ENCODE measurements around the gene PON1.

PON1 gene

GRCh38 chr7:95316588-95316987 is 7.7 kb downstream of the PON1 start:
- no peak for DNase-seq

- no peak for DNase-seq
These were observed 11.8 kb downstream of the PON1 start for GRCh38 chr7:95312561-95312960.

- no peak for DNase-seq
These were observed 12.9 kb downstream of the PON1 start for GRCh38 chr7:95311389-95311788.

GRCh38 chr7:95309951-95310350 is 14.4 kb downstream of the PON1 start:
- no peak for DNase-seq

GRCh38 chr7:95304990-95305389 is 19.3 kb downstream of the PON1 start:
- DNase-seq, result no peak

GRCh38 chr7:95303013-95303905 is 21.1 kb downstream of the PON1 start:
- no peak for DNase-seq

- no peak for DNase-seq
These were observed 26.2 kb downstream of the PON1 start for GRCh38 chr7:95298091-95298490.

- DNase-seq, result no peak
These were observed 27.3 kb downstream of the PON1 start for GRCh38 chr7:95297041-95297440.

- DNase-seq, result no peak
These were observed 27.9 kb downstream of the PON1 start for GRCh38 chr7:95296456-95296855.

GRCh38 chr7:95295397-95295796 is 28.9 kb downstream of the PON1 start:
- DNase-seq, result no peak

- DNase-seq, result no peak
These were observed 34.0 kb downstream of the PON1 start for GRCh38 chr7:95290166-95290830.

GRCh38 chr7:95286096-95286495 is 38.2 kb downstream of the PON1 start:
- DNase-seq, result no peak

GRCh38 chr7:95279417-95279816 is 44.9 kb downstream of the PON1 start:
- no peak for DNase-seq

GRCh38 chr7:95276114-95276513 is 48.2 kb downstream of the PON1 start:
- no peak for DNase-seq

GRCh38 chr7:95269640-95270039 is 54.7 kb downstream of the PON1 start:
- no peak for DNase-seq

GRCh38 chr7:95267754-95268153 is 56.6 kb downstream of the PON1 start:
- no peak for DNase-seq

- no peak for DNase-seq
These were observed 58.7 kb downstream of the PON1 start for GRCh38 chr7:95265634-95266033.

- no peak for DNase-seq
These were observed 59.9 kb downstream of the PON1 start for GRCh38 chr7:95264363-95264891.

- no peak for DNase-seq
These were observed 60.5 kb downstream of the PON1 start for GRCh38 chr7:95263785-95264362.

- DNase-seq, result no peak
These were observed 61.5 kb downstream of the PON1 start for GRCh38 chr7:95262875-95263274.

GRCh38 chr7:95261895-95262415 is 62.4 kb downstream of the PON1 start:
- DNase-seq, result no peak

- DNase-seq, result no peak
These were observed 68.6 kb downstream of the PON1 start for GRCh38 chr7:95255691-95256090.

GRCh38 chr7:95253986-95254385 is 70.3 kb downstream of the PON1 start:
- no peak for DNase-seq

- no peak for DNase-seq
These were observed 72.4 kb downstream of the PON1 start for GRCh38 chr7:95251966-95252365.
